ENCODE data around the gene PARG.
"Not testable (repeated sequence)": the region's sequence is repeated elsewhere in the genome, so short reads cannot be mapped to it uniquely, and the experiment has no call there.

The PARG gene

DNA sequence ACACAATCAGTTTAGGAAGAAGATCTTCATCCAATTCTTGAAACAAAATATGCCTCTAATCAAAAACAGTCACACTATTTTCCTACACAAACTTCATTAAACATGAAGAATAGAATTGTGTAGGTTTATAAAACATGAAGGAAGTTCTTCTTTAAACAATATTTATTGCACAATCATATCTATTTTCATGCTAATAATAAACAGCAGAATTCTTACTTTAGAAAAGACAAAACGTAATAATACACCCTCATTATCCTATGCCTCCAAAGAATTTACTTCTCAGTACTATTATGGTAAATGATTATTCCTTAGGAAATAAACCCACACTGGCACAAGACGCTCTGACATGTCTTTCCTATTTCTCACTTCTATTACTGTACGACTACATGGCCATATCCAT is 41.4 kb downstream of the PARG start:
- not testable (repeated sequence) for DNase-seq

DNA sequence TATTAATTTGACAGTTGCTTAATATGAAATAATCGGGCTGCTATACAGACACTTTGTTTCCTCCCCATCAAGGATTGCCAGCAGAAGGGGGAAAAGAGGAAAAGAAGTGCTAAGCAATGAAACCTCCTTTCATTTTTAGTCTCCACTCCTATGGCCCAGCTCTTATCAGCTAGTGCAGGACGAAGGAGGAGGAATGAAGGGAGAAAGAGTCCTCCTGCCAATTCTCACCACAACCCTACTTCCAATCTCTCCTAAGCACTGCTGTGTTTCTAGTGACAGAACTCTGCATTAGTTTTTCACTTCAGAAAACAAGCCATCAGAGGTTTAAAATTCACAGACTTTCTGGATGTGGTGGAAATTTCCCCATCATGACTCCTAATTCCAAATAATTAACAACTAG is 41.8 kb downstream of the PARG start:
- DNase-seq, result not testable (repeated sequence)

DNA sequence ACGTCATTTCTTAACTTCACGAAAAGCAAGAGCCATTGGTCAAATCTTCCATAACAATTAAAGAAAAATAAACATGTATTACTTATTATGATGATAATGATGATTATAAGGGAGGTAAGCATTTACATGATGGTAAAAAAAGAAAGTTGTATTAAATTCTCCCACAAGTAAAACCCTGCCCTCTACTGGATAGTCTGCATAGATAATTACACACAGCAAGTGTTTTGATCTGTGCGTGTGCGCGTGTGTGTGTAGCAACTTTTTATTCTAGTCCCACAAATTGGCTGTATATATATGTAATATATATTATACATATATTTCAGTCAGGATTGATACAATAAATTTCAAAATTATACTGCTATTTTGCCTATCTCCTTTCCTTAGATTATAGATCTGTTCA is 51.8 kb downstream of the PARG start:
- DNase-seq, result not testable (repeated sequence)

DNA sequence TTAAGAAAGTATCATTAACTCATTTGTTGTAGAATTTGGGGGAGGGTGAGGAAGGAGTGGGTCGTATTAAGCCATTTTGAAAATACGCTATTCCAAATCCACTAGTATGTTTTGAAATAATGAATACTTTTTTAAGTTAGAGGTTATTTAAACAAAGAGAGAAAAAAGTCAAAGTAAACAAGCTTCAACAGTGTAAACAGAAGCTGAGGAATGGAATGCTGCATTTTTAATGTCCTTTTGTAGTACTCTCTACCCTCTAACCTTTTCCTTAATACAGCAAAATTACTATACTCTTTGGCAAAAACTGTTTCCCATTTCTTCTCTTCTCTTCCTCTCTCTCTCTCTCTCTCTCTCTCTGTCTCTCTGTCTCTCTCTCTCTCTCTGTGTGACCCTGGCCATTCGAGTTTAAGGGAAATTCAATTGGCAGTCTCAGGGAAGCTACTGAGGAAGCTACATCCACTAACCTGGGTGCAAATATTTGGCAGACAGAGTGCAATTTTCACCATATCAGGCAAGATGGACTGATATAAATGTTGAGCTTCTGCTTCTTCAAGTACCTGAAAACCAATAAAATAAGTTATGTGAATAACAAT is 57.0 kb downstream of the PARG start:
- DNase-seq, result not testable (repeated sequence)

DNA sequence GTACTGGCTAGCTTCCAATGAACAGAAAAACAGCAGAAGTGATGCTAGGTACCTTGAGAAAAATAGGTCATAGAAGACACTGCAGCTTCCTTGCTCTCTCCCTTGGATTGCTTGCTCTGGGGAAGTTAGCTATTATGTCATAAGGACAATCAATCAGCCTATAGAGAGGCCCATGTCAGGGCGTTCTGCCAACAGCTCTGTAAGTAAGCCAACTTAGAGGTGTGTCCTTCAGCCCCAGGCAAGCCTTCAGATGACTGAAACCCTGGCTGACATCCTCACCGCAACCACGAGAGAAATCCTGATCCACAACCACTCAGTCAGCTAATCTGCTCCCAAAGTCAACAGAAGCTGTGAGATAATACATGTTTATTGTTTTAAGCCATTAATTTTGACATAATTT is 58.0 kb downstream of the PARG start:
- not testable (repeated sequence) for DNase-seq

DNA sequence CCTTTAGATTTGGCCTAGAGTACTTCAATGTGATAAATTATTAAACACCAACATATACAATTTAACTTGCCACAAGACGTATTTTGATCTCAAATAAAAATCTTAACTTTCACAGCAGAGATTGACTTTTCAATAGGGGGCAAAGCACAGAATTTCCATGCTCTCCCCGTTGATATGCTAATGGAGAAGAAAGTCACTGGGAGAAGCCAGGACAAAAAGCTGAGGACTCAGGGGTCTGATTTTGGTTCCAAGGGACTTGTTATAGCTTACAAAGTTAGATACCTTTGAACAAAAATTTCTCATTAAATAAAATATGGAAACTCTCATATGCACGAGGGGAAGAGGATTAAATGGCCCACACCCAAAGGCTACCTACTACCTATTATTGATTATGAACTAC is 59.5 kb downstream of the PARG start:
- DNase-seq, result not testable (repeated sequence)

DNA sequence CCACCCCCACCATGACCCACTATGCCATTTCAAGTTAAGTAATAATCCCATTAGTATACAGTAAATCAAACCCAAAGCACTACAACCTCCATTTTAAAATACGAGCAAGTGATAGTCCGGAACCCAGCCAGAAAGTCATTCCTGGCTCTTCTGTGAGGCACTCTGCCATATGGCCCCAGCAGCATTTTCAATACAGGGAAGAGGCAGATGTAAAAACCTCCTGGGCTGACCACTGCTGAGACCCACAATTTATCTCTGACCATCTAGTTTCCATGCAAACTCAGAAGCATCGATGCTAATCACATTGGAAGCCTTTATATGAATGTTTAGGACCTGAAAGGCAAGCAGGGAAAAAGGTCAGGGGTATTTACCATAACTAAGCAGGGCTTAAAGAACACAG is 69.1 kb downstream of the PARG start:
- not testable (repeated sequence) for DNase-seq

DNA sequence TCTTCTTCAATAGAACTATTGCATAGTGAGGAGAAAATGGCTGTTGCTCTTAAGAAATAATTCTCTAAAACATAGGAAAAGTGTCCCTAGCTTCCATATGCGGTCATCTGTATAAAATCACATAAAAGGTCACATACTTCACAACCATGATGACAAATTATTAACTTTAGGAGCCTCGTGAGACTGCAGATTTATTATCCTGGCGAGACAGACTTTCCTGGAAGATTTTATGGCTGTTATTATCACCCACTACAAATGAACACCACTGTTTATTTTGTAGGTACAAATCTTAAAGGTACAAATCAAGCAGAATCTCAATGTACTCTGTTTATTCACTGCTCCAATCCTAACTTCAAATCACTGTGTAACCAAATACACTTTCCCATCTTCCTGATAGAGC is 70.4 kb downstream of the PARG start:
- not testable (repeated sequence) for DNase-seq

DNA sequence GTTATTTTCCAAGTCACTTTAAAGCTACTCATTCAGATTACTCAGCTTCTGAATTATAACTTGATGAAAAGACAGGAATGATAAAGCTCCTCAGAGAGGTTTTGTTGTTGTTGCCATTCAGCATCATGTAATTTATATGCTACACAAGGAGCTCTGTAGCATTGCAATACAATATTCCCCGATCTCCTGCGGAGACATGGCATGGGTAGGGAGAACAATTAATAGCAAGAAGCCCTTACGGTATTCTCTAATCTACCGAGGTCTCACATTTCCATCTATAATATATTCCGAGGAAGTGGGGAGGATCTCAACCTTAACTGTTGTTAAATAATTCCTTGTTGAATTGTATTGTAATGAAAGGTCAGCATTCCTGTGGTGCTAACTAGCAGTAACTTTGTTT is 81.9 kb downstream of the PARG start:
- DNase-seq, result not testable (repeated sequence)

DNA sequence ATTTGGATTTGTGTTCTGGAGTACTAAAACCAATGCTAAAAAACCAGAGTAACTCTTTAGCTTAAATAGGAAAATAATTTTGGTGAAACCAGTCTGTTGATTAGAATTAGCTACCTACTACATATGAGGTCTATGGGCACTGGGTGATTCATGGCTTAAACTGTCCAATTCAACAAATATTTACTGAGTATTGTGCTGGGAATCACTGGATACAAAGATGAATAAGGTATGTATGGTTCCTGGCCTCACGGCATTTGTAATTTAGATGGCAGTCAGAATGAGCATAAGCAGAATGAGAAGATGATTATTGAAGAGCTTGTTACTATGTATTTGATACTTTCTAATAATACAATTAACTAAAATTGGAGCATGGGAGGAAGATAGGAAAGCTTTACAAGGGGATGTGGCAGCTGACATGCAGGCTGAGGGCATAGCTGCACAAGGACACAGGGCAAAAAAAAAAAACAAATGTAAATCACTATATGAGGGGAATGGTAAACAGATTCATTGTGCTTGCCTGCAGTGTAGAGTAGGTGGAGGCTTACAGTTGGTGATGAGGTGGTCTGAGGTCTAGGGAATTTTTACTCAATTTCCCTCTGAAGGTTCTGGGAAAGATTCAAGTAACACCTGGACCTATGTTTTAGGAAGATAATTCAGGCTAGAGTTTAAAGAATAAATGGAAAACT is 83.0 kb downstream of the PARG start:
- DNase-seq, result not testable (repeated sequence)

DNA sequence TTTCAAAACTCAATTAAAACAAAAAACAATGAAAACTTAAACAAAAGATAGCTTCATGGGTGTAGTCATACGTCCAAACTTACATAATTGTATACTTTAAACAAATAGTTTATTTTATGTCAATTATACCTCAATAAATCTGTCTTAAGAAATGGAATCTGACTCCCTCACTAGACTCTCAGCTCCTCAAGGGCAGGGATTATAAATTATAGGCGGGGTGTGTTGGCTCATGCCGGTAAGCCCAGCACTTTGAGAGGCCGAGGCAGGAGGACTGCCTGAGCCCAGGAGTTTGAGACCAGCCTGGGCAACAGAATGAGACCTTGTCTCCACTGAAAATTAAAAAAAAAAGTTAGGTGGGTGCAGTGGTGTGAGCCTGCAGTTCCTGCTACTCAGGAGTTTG is 92.3 kb downstream of the PARG start:
- not testable (repeated sequence) for DNase-seq

DNA sequence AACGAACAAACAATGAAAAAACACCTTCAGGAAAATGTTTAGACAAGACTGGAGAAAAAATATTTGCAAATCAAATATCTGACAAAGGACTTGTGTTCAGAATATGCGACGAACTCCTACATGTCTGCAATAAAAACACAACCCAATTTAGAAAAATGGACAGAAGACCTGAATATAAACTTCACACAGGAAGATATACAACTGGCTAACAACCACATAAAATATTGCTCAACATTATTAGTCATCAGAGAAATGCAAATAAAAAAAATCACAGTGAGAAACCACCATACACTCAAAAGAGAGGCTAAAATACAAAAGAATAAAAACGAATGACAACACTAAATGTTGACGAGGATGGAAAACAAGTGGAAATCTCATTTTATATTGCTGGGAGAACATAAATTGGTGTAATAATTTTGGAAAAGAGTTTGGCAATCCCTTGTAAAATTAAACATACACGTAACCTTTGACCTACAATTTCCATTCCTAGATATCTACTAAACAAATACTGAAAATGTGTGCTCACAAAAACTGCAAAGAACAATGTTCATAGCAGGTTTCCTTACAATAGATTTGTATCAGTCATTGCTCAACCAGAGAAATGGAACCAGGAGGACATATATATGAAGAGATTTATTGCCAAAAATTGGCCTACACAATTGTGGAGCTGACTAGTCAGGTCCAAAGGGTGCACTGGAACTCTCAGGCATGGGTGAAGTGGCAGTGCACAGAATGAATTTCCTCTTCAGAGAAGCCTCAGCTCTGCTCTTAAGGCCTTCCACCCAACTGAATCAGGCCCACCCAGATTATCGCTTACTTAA is 96.8 kb downstream of the PARG start:
- DNase-seq, result no peak

DNA sequence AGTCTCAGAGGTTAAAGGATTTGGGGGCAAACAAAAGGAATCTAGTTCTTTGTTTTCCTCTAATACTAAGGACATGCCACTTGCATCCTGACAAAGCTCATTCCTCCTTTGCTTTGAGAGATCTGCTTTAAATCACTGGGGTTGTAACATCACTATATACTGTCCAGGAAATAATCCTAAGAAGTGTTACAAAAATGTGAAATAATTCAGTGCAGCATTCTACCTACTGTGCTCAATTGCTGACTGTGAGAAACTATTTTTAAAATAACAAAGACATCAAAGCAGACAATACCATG is 99.5 kb downstream of the PARG start:
- not testable (repeated sequence) for DNase-seq

DNA sequence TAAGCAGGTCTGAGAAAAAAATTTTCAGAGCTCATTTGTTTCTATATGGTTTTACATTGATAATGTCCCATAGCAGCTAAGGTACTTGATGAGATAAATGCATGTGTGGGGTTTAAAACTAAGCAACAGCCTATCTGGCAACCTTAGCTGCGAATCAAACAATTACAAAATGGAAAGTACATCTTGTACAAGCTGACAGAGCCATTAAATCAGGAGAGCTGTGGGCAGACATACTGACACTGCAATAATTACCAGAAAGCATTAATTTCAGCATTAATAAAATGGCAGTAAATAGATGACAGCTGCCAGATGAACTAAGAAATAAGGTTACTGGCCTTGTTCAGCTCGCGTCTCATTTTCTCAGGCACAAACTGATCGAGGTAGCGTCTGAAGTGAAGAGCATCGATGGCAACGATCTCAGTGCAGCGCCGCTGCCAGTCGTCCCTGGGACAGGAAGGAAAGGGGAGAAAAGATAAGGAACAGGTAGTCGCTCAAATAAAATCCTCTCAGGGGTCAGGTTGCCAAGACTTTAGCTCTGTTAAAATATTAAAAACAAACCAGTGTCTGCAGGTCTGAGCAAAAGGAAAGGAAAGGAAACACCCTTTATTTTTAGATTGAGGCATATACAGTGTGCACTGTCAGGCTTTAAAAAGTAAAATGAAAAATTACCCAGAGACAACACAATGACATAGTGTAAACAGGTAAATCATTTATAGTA is 100.1 kb downstream of the PARG start:
- no peak for DNase-seq

DNA sequence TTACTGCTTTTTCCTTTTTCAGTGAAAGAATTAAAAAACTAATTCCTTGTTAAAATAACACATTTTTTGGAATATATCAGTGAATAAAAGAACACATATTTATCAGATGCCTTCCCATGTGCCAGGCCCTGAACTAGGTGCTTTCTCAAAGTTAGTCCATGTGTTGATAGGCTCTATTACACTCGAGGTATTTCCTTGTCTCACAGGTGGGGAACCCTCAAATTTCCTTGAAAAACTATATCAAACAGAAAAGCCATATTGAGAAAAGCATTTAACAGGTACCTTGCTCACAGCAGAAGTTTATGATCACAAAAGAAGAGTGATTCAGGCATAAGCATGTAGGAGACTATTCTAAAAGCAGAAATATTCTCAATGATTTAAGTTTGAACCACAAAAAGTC is 104.1 kb downstream of the PARG start:
- DNase-seq, result no peak

DNA sequence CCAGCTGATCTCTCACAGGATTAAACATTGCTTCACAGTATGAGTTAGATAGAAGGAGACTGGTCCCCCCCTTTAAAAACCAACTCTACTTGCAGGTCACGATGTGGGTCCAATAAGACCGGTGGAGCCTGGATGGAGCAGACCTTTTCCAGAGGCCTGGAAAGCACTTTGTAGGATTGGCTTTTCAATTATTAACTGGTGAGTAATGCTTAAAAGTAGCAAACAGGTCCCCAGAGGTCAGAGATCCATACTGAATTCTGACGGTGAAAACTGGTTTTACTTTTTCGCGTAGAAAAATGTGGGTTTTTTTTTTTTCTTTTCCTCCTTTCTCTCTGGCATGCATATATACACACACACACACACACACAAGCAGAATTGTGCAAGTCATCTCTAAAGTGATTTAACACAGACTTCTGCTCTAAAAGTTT is 104.8 kb downstream of the PARG start:
- no peak for DNase-seq

DNA sequence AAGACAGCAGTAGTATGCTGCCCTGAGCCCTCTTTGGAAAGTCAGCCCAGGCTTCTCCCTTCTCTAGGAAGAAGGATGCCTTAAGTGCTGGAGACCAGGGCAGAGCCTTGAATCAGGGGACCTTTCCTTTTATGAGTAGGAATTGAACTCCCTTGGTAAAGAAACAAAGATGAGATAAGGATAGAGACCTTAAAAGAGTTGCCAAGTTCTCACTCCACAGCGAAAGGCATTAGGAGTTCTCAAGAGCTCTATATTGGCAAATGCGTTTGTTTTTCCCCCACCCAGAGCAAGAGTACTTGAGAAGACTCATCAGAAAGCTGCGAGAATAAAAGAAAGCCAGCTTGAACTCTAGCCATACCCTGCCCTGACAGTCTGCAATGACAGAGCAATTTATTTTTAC is 106.9 kb downstream of the PARG start:
- DNase-seq, result no peak

DNA sequence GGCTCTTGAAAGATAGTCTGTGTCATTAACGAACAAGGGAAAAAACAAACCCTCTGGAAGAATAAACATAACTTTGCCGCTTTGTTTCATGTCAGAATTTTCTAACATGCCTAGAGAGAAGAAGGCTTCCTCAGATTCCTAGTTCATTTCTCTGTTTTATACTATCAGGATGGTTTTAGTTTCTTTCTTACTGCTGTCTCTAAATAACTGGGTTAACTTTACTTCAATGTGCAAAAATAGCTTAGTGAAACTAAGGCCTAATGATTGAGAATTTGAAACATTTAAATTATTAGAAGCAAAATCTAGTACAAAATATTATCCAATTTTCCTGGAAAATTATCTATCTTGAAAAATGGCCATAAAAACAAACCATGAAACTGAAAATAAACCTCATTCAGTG is 107.6 kb downstream of the PARG start:
- no peak for DNase-seq

DNA sequence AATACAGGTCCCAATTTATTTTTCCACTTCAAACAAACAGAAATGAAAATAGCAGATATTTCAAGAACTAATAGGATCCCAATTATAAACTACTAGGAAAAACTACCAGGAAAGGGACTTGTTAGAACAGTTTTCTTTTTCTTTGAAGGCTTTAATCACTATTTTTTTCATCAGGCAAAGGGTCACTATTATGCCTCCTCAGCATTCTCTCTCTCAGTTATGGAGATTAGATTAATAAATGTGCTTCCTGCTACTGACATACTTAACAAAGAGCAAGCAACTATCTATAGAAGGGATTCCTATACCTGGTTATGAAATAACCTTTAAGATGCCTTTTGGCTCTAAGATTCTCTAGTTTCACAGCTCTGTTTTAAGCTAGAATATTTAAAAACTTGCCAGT is 108.7 kb downstream of the PARG start:
- no peak for DNase-seq

DNA sequence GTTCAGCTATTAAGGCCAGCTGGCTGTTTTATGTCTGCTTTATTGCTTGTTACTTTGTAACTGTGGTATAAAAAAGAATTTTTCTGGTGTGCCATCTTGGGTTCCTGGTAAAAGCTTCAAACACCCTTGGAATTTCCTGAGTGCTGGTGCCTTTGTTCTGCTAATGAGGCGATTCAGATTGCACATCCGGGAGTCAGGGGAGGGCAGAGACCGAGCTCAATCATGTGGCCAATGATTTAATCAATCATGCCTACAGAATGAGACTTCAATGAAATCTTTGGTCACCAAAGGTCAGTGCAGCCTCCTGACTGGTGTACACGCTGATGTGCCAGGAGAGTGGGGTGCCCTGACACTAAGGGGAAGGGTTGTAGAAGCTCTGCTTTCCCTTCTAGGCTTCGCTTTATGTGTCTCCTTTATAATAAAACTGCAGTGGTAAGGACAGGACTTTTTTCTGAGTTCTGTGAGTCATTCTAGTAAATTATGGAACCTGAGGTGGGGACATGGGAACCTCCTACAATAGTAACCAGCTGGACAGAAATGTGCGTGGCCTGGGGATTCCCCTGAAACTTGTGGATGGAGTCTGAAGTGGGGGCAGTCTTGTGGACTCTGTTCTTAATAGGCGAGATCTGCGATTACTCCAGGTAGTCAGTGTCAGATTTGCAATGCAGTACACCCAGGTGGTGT is 110.3 kb downstream of the PARG start:
- no peak for DNase-seq

DNA sequence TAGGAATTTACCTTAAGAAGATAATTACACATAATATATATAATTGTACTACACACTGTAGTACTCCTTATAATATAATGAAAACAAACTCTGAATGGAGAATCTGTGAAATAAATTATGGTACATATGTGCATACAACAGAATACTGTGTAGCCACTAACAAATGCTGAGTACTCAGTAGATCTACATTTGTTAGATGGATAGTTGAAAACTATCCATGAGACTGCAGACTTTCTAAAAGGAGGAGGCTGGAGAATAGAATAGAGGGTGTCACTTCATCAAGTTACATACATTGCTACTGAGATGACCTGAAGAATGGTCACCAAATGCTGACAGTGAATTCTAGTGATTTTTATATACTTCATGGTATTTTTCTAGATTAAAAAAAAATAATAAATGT is 111.0 kb downstream of the PARG start:
- no peak for DNase-seq

DNA sequence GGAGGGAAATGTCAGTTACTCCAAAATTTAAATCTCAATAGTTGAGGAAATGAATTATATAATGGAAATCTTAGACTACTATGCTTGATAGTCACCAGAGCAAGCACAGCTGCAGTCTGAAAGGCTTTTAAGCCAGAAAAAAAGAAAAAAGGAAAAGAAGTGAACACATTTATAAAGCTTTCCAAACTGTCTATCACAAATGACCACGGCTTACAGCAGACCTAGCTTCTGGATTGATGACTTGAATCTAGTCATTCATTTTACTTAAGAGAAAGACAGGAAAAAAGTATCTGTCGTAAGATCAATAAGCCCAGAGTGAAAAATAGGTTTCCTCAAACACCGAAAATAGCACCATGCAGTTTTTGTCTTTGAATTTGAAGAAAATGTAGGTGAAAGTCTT is 111.8 kb downstream of the PARG start:
- no peak for DNase-seq

DNA sequence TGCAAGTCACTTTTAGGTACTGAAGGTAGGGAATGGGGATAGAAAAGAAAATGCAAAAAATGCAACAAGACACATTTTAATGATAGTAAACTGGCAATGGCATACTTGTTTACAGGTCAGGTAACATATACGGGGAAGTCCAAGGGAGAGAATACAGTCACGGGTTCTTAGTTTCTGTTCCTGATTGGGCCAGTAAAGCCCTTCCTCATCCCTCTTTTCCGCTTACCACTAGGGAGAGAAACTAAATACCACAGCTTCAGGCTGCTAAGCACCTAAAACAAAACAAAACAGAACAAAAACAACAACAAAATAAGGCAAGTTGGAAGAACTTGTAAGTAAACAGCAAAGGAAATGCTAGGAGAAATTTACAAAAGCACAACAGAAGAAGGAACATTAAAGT is 114.5 kb downstream of the PARG start:
- DNase-seq, result no peak
